HEK293T (cell line): ENCODE results near the gene MRPS15.

ENCODE experiments used
- CTCF ChIA-PET: fragments of 350-600 bp; formaldehyde crosslinking; extraction: SDS; loops from one replicate; lab custom pipeline; 2021; ENCODE audit warnings: antibody characterized with exemption, inconsistent platforms; lab: Yijun Ruan, JAX
- POLR2A ChIA-PET: fragments of 350-600 bp; formaldehyde crosslinking; extraction: SDS; loops from one replicate; lab custom pipeline; 2020; ENCODE audit warnings: antibody characterized with exemption, inconsistent platforms; lab: Yijun Ruan, JAX
- DNase-seq: peaks from one replicate; pipeline ENCODE4 v3.0.0; 2012; ENCODE audit warnings: mixed read lengths; ENCODE audit errors: extremely low spot score
- ARNT ChIP-seq: fragments of 450-650 bp; IDR thresholded peaks from 2 replicates; pipeline ENCODE4 v1.6.1; 2017; ENCODE audit warnings: mild to moderate bottlenecking
- BHLHE40 ChIP-seq: fragments of 450-650 bp; IDR thresholded peaks from 2 replicates; pipeline ENCODE4 v1.6.1; 2016; ENCODE audit warnings: mild to moderate bottlenecking, moderate library complexity, borderline replicate concordance
- CTBP1 ChIP-seq: fragments of 450-650 bp; IDR thresholded peaks from 2 replicates; pipeline ENCODE4 v1.6.1; 2016; ENCODE audit warnings: borderline replicate concordance
- ELF4 ChIP-seq: fragments of 450-650 bp; IDR thresholded peaks from 2 replicates; pipeline ENCODE4 v1.6.1; 2017; ENCODE audit warnings: antibody characterized with exemption
- FOXA1 ChIP-seq: fragments of 450-650 bp; IDR thresholded peaks from 2 replicates; pipeline ENCODE4 v1.6.1; 2016; ENCODE audit warnings: mild to moderate bottlenecking
- FOXK2 ChIP-seq: fragments of 450-650 bp; IDR thresholded peaks from 2 replicates; pipeline ENCODE4 v1.6.1; 2016; ENCODE audit warnings: mild to moderate bottlenecking
- FOXM1 ChIP-seq: fragments of 450-650 bp; IDR thresholded peaks from 2 replicates; pipeline ENCODE4 v1.6.1; 2017; ENCODE audit warnings: mild to moderate bottlenecking, borderline replicate concordance
- HDGF ChIP-seq: fragments of 450-650 bp; IDR thresholded peaks from 2 replicates; pipeline ENCODE4 v1.6.1; 2017; ENCODE audit warnings: antibody characterized with exemption, borderline replicate concordance
- L3MBTL2 ChIP-seq: fragments of 450-650 bp; conservative IDR thresholded peaks from 2 replicates; pipeline ENCODE4 v1.6.1; 2016; ENCODE audit warnings: mild to moderate bottlenecking
- LEF1 ChIP-seq: fragments of 450-650 bp; IDR thresholded peaks from 2 replicates; pipeline ENCODE4 v1.6.1; 2017; ENCODE audit warnings: mild to moderate bottlenecking, borderline replicate concordance
- NFRKB ChIP-seq: fragments of 450-650 bp; IDR thresholded peaks from 2 replicates; pipeline ENCODE4 v1.6.1; 2016; ENCODE audit warnings: mild to moderate bottlenecking, moderate library complexity
- PKNOX1 ChIP-seq: fragments of 450-650 bp; IDR thresholded peaks from 2 replicates; pipeline ENCODE4 v1.6.1; 2016
- SP1 ChIP-seq: fragments of 450-650 bp; IDR thresholded peaks from 2 replicates; pipeline ENCODE4 v1.6.1; 2017
- SUZ12 ChIP-seq: fragments of 450-650 bp; IDR thresholded peaks from 2 replicates; pipeline ENCODE4 v1.6.1; 2016; ENCODE audit warnings: mild to moderate bottlenecking
- TARDBP ChIP-seq: fragments of 450-650 bp; IDR thresholded peaks from 2 replicates; pipeline ENCODE4 v1.6.1; 2016
- ZNF384 ChIP-seq: fragments of 450-650 bp; IDR thresholded peaks from 2 replicates; pipeline ENCODE4 v1.6.1; 2016

The MRPS15 gene

GRCh38 chr1:36471830-36472641 lies 7.9 kb upstream of the MRPS15 start:
- ChIA-PET POLR2A (interaction anchor here (0.5 to 1.0 kb wide), 4 partner anchors 8 to 37 kb away, joined by 3 to 5 read pairs (median 4); partner anchors contain the start of genes MRPS15 and OSCP1), CTCF (interaction anchor here (0.6 kb wide), 1 partner anchor 27 kb away, joined by 3 read pairs; no protein-coding TSS in a partner anchor)
- TF ChIP-seq FOXM1: no peak
- TF ChIP-seq ELF4: no peak
- DNase-seq: no peak

- DNase-seq: no peak
- ChIA-PET POLR2A (no interaction called here), CTCF (no interaction called here)
- no peak for TF ChIP-seq ARNT
- no peak for TF ChIP-seq PKNOX1
- no peak for TF ChIP-seq HDGF
- no peak for TF ChIP-seq SUZ12
- TF ChIP-seq CTBP1: no peak
Measured at GRCh38 chr1:36469163-36469562, 5.0 kb upstream of the MRPS15 start.

- DNase-seq: no peak
- POLR2A ChIA-PET: interaction anchor here (0.6 to 6.8 kb wide), 3 partner anchors 8 to 120 kb away, joined by 3 to 77 read pairs (median 3); partner anchors contain the start of gene OSCP1
- TF ChIP-seq SUZ12: no peak
- no peak for TF ChIP-seq ARNT
- TF ChIP-seq ELF4: no peak
- no peak for TF ChIP-seq ZNF384
- no peak for TF ChIP-seq FOXM1
- TF ChIP-seq NFRKB: no peak
- TF ChIP-seq L3MBTL2: no peak
- no peak for TF ChIP-seq PKNOX1
- no peak for TF ChIP-seq HDGF
- TF ChIP-seq CTBP1: no peak
- TF ChIP-seq SP1: no peak
- no peak for TF ChIP-seq BHLHE40
- TF ChIP-seq TARDBP: no peak
- TF ChIP-seq FOXA1: no peak
- no peak for TF ChIP-seq FOXK2
- no peak for TF ChIP-seq LEF1
- CTCF ChIA-PET: no interaction called here
Measured at GRCh38 chr1:36467700-36468455, 3.7 kb upstream of the MRPS15 start.

- TF ChIP-seq SUZ12: no peak
- TF ChIP-seq LEF1: no peak
- TF ChIP-seq SP1: no peak
- TF ChIP-seq TARDBP: no peak
- no peak for TF ChIP-seq ELF4
- ChIA-PET CTCF (interaction anchor here (0.7 kb wide), 1 partner anchor 8 kb away, joined by 4 read pairs; no protein-coding TSS in a partner anchor), POLR2A (interaction anchor here (0.6 to 6.8 kb wide), 2 partner anchors 17 to 119 kb away, joined by 3 to 77 read pairs; partner anchors contain the start of gene OSCP1)
- DNase-seq: no peak
Measured at GRCh38 chr1:36467027-36467410, 2.8 kb upstream of the MRPS15 start.

- CTCF ChIA-PET: interaction anchor here (0.7 kb wide), 1 partner anchor 8 kb away, joined by 4 read pairs; no protein-coding TSS in a partner anchor
- no peak for DNase-seq
- TF ChIP-seq ZNF384: no peak
- no peak for TF ChIP-seq ELF4
- no peak for TF ChIP-seq ARNT
- no peak for TF ChIP-seq HDGF
- no peak for TF ChIP-seq NFRKB
- no peak for TF ChIP-seq L3MBTL2
- no peak for TF ChIP-seq TARDBP
- no peak for TF ChIP-seq FOXK2
- TF ChIP-seq SUZ12: no peak
- no peak for TF ChIP-seq CTBP1
- no peak for TF ChIP-seq BHLHE40
- TF ChIP-seq SP1: no peak
- no peak for TF ChIP-seq LEF1
- POLR2A ChIA-PET: interaction anchor here (6.8 kb wide), 1 partner anchor 16 kb away, joined by 77 read pairs; the partner anchor contains the start of gene OSCP1
Measured at GRCh38 chr1:36466370-36467026, 2.3 kb upstream of the MRPS15 start.

- ChIA-PET CTCF (interaction anchor here (0.8 kb wide), 1 partner anchor 110 kb away, joined by 3 read pairs; no protein-coding TSS in a partner anchor), POLR2A (interaction anchor here (0.7 to 6.8 kb wide), 2 partner anchors 16 to 46 kb away, joined by 3 to 77 read pairs; partner anchors contain the start of gene OSCP1)
- no peak for TF ChIP-seq CTBP1
- TF ChIP-seq ELF4: no peak
- TF ChIP-seq BHLHE40: no peak
- no peak for TF ChIP-seq ARNT
- TF ChIP-seq PKNOX1: no peak
- no peak for DNase-seq
Measured at GRCh38 chr1:36465731-36466369, 1.7 kb upstream of the MRPS15 start.
